Measurements from ENCODE around the gene GJA5.

Gene GJA5

DNA sequence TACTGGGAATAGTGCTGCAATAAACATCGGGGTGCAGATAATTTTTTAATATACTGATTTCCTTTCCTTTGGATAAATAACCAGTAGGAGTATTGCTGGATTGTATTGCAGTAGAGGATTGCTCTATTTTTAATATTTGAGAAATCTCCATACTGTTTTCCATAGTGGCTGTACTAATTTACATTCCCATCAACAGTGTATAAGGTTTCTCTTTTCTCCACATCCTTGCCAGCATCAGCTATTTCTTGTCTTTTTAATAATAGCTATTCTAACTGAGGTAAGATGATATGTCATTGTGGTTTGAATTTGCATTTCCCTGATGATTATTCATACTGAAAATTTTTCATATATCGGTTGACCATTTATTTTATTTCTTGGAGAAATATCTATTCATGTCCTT lies 31.1 kb downstream of the GJA5 start:
- no peak for DNase-seq (ENCODE audit: low read depth)

GRCh38 chr1:147726168-147726567 lies 34.2 kb downstream of the GJA5 start:
- no peak for DNase-seq (ENCODE audit: low read depth)

DNA sequence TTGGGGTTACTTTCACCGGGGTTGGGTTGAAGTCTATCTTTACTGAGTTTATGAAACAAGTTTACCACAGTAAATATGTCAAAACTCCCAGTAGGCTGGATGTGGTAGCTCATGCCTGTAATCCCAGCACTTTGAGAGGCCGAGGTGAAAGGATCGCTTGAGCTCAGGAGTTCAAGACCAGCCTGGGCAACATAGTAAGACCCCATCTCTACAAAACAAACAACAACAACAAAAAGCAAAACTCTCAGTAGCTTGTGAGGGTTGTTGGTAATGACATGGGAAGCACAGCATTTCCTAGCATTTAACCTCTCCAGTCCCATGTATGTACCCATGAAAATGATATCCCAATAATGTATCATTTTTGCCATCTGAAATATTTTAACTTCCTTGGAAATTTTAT lies 34.7 kb downstream of the GJA5 start:
- no peak for DNase-seq (ENCODE audit: low read depth)

- DNase-seq (ENCODE audit: low read depth) = peak; percentile 14
Measured at GRCh38 chr1:147723691-147724323, 36.6 kb downstream of the GJA5 start.

GRCh38 chr1:147722124-147722523 lies 38.3 kb downstream of the GJA5 start:
- no peak for DNase-seq (ENCODE audit: low read depth)

DNA sequence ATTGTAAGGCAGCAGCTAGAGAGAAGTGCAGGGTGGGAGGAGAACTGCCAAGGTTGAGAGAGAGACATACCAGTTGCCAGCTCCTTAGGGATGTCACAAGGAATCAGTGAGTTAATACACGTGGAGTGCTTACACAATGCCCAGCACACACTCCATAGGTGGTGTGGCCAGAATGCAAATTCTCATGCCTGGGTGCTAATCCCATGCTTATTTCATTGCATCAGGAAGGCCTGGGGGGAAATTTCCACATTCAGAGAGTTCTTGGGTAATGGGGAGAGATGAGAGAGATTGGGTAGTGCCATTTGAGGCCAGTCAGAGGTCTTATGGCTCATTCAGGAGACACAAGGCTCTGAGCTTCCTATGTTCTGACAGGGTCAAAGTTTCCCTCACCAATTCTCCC lies 38.7 kb downstream of the GJA5 start:
- DNase-seq (ENCODE audit: low read depth) = no peak

GRCh38 chr1:147720557-147720956 lies 39.8 kb downstream of the GJA5 start:
- DNase-seq (ENCODE audit: low read depth) = no peak

GRCh38 chr1:147719711-147720225 lies 40.6 kb downstream of the GJA5 start:
- DNase-seq (ENCODE audit: low read depth) = no peak

- DNase-seq (ENCODE audit: low read depth) = no peak
Measured at GRCh38 chr1:147719029-147719698, 41.2 kb downstream of the GJA5 start.

DNA sequence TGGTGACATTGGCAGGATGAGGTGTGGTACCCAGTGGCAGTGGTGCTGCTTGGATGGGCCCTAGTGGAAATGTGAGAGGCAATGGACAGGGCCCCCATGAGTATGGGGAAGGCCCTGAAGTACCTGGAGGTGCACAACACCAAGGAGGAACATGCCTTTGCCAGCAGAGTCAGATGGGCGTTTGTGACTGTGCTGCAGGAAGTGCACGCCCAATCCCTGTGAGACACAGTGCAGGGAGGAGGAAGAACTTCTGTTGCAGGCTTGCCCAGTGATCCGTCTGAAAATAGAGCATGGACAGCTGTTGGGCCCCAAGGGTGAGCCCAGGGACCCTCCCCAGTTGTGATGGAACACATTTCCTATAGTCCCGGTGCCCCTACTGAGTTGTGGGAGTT lies 42.7 kb downstream of the GJA5 start:
- DNase-seq (ENCODE audit: low read depth) = no peak

DNA sequence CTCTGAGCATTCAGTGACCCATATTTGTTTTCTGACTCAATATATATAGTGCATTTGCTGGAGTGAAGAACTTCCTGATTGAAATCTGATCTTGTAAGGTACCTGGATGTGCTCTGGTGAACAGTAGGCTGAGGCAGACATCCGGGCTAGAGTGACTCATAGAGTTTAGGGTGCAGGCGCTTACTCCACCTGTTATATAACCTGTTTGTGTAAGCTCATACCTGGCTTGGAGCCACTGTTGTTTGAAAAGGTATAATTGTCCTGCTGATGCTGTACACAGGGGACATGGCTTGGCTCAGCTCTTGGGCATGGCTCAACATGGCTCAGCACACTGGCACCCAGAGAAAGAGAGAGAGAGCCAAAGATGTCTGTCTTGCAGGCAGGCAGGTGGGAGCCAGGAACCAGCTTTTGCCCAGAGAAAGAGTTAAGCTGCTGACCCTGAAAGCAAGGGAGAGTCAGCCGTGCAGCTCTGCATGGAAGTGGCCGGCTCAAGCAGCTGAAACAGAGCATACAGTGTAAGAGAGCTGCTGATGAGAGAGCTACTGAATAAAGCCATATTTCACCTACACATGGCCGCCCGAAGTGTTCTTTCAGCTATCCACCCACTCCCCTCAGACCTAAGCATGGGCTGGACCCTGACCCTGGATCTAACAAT lies 43.2 kb downstream of the GJA5 start:
- no peak for DNase-seq (ENCODE audit: low read depth)

DNA sequence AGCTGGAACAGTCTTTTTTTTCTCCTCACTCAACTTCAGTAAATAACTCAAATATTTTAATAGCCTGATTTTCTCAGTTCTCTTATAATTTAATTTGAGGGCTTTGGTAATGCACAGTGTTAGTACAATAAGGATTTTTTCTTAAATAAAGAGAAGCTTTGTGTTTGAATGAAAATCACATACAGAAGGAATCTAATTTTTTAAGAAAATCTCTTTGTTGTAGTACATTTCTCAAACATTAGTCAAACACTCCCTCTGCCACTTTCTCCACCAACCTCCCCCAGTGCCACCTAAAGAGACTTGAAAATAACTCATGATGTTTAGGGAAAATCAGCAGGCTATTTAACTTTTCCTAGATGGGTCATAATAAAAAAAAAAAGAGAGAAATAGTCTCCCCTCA lies 47.8 kb downstream of the GJA5 start:
- DNase-seq (ENCODE audit: low read depth) = no peak
